Pancreas (tissue), 10 donors: ENCODE measurements around the gene APOA4. TPM values are rescaled to one million over a fixed set of nuclear protein-coding genes. Genes with fewer than 3 reads are reported as not detected.

Experiments
- ATAC-seq, 4 donors: fragments of 200-7000 bp; cut with Tn5 transposase; one replicate each; pipeline versions ENCODE4 v1.8.0 to v1.9.1; 2020; ENCODE audit warnings: mild to moderate bottlenecking in 4 of 4, moderate library complexity in 4 of 4
- DNase-seq, 6 donors: peaks; one replicate each; pipeline ENCODE4 v3.0.0-alpha.2; 2020
- FAIRE-seq: peaks from 2 replicates; lab custom pipeline; 2012; peaks lifted over from hg19 to GRCh38; lab: Jason Lieb, UNC
- H3K27ac ChIP-seq, 4 donors: fragments of 200-600 bp; sonication (generic); 1 replicate in 3 of 4; 2 replicates in 1 of 4; pipeline versions ENCODE4 v1.5.0 to v1.8.0; 2020
- H3K27me3 ChIP-seq, 4 donors: fragments of 200-600 bp; one replicate each; pipeline ENCODE4 v1.8.0; 2021
- H3K36me3 ChIP-seq, 3 donors: fragments of 200-600 bp; sonication (generic) in 1 of 3; one replicate each; pipeline versions ENCODE4 v1.5.0 to v1.8.0; 2020 to 2021
- H3K4me1 ChIP-seq, 3 donors: fragments of 200-600 bp; one replicate each; pipeline ENCODE4 v1.8.0; 2021
- H3K4me3 ChIP-seq, 4 donors: fragments of 200-600 bp; sonication (generic) in 2 of 4; one replicate each; pipeline versions ENCODE4 v1.5.0 to v1.8.0; 2020 to 2021
- H3K9me3 ChIP-seq, 4 donors: fragments of 200-600 bp; one replicate each; pipeline ENCODE4 v1.8.0; 2021
- WGBS, 2 donors: extraction: QIAGEN DNeasy Blood & Tissue Kit; methylation state at CpG; one replicate each; pipeline ENCODE4 v1.1.7; 2013; 5-methylcytosine and 5-hydroxymethylcytosine counted together
- intact Hi-C, 3 donors: fragments of 100-400 bp; cut with DNase I; formaldehyde crosslinking; loops; one replicate each; pipeline versions ENCODE4 v1.11.1 to v1.14.2; 2022
- polyA plus RNA-seq, 2 donors: library from polyadenylated mRNA; stranded (reverse); fragments of 200-250 nt; gene quantifications; one replicate each; pipeline ENCODE4 v1.2.3, GENCODE V29; 2013
- total RNA-seq, 6 donors: library from RNA; stranded (reverse); fragmentation: NEBNext Ultra II Directional in 4 of 6; extraction: Animal tissue kit (Norgen Biotek cat#: 25700) in 4 of 6; gene quantifications; one replicate each; pipeline versions ENCODE4 v1.2.1 to v1.2.4, GENCODE V29; 2021 to 2023
- TF ChIP-seq, protein P1 (sequence below), 4 donors: fragments of 200-600 bp; sonication (generic) in 3 of 4; IDR thresholded peaks; one replicate each; pipeline versions ENCODE4 v1.5.0 to v1.8.0; 2021; ENCODE audit warnings: antibody characterized with exemption in 4 of 4
- donor health status: healthy with polysubstance abuse.
- donor health status: DM: no; HTN: no; CAD: no; lungs with moderate emphysema.
- donor health status: DM: no; HTN: no; CAD: no.
- donor health status: control.
- donor health status: control.
- donor health status: Bipolar disorder and iron deficiency.
- donor health status: DM: yes; HTN: yes; CAD: no.
- donor health status: DM: no; HTN: no; CAD: no.
- donor health status: DM: no; HTN: no; CAD: no.
- donor health status: DM: yes; HTN: yes; CAD: no.

APOA4 gene
- total and polyA plus RNA-seq, 8 donors, result 0.33 TPM; not detected in 7

GRCh38 chr11:116868066-116868465 lies 45.0 kb upstream of the APOA4 start:
- no peak for ATAC-seq
- H3K4me3 ChIP-seq, result no peak overlapping the region

DNA sequence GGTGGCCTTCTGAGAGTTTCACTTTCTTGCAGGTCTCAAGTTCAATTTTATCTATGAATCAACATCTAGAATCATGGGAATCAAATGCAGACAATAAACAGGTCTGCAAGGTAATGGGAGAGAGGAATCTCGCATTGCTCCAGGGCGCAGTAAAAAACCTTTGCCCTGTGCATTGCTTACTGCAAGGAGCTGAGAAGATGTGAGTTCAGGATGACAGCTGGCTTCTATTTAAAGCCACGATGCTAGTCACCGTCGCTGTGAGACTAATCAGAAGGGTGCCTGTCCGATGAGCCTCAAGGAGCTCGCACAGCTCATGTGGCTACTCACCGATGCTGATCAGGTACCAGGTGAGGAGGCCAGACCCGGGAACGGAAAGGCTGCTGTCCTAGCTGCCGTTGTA lies 44.5 kb upstream of the APOA4 start:
- Histone ChIP-seq H3K36me3 (peaks cover 4 to 41% (median 14%) of the 10 kb centered on the region in 3 donors), H3K9me3 (no peaks in the 10 kb centered on the region), H3K4me3 (no peak overlapping the region), H3K27ac (no peak overlapping the region), H3K4me1 (no peaks in the 10 kb centered on the region), H3K27me3 (no peaks in the 10 kb centered on the region)
- DNase-seq, result no peak
- intact Hi-C loops, result loop anchor here in 1 of 3 donors (10.0 kb wide), 1 partner anchor 357 kb away; no protein-coding TSS in a partner anchor
- TF ChIP-seq, protein P1, sequence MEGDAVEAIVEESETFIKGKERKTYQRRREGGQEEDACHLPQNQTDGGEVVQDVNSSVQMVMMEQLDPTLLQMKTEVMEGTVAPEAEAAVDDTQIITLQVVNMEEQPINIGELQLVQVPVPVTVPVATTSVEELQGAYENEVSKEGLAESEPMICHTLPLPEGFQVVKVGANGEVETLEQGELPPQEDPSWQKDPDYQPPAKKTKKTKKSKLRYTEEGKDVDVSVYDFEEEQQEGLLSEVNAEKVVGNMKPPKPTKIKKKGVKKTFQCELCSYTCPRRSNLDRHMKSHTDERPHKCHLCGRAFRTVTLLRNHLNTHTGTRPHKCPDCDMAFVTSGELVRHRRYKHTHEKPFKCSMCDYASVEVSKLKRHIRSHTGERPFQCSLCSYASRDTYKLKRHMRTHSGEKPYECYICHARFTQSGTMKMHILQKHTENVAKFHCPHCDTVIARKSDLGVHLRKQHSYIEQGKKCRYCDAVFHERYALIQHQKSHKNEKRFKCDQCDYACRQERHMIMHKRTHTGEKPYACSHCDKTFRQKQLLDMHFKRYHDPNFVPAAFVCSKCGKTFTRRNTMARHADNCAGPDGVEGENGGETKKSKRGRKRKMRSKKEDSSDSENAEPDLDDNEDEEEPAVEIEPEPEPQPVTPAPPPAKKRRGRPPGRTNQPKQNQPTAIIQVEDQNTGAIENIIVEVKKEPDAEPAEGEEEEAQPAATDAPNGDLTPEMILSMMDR (IDR thresholded peaks at IDR 0.05), result no peak
- no peak for ATAC-seq
- 91 to 96% methylated on average over 11 of the region's 11 CpGs for WGBS, 2 donors
- FAIRE-seq, result no peak

More at GRCh38 chr11:116868066-116868465, 45.0 kb upstream of the APOA4 start:
- 86 to 90% methylated on average over 3 of the region's 3 CpGs for WGBS, 2 donors
- no peak for FAIRE-seq
- Histone ChIP-seq H3K27me3 (no peaks in the 10 kb centered on the region), H3K36me3 (peaks cover 4 to 45% (median 14%) of the 10 kb centered on the region in 3 donors), H3K27ac (no peak overlapping the region), H3K4me1 (no peaks in the 10 kb centered on the region), H3K9me3 (no peaks in the 10 kb centered on the region)
- no peak for DNase-seq
- intact Hi-C loops, result loop anchor here in 1 of 3 donors (10.0 kb wide), 1 partner anchor 357 kb away; no protein-coding TSS in a partner anchor
- TF ChIP-seq, protein P1 (IDR thresholded peaks at IDR 0.05), result no peak

DNA sequence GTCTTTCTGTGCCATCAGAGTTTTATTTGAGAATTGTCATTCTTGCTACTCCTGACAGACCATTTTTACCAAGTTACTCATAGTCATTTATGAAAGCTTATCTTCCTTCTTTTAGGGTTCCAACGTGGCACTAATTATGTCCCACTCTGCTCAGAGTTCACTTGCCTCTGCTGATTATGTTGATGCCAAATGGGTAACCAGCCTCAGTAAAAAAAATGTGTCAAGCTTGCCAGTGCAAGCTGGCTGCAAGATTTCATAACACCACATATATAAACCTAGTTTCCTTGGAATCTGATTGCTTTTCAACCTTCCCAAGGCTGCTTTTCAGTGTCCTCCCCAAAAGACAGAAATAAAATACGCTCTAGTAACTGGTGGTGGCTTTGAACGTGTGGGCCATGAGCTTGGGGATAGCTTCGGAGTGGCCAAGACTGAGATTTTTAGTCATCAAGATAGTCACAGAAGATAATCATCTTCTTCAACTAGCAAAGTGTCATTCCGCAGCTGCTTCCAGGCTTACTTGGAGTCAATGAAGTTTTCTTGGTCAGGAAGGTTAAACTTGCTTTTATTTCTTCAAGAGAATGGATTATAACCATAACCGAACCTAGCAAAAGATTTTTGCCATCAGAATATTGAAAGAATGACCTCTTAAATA lies 43.8 kb upstream of the APOA4 start:
- H3K27ac ChIP-seq, result no peak overlapping the region
- H3K4me3 ChIP-seq, result no peak overlapping the region
- ATAC-seq (no peak), DNase-seq (no peak), FAIRE-seq (no peak)
- no peaks in the 10 kb centered on the region for H3K27me3 ChIP-seq
- no peaks in the 10 kb centered on the region for H3K9me3 ChIP-seq
- WGBS, 2 donors, result 89 to 90% methylated on average over 6 of the region's 6 CpGs
- no peaks in the 10 kb centered on the region for H3K4me1 ChIP-seq
- intact Hi-C loops, result loop anchor here in 1 of 3 donors (10.0 kb wide), 1 partner anchor 358 kb away; no protein-coding TSS in a partner anchor
- H3K36me3 ChIP-seq, result peaks cover 4 to 41% (median 14%) of the 10 kb centered on the region in 3 donors
- TF ChIP-seq, protein P1 (IDR thresholded peaks at IDR 0.05), result no peak

DNA sequence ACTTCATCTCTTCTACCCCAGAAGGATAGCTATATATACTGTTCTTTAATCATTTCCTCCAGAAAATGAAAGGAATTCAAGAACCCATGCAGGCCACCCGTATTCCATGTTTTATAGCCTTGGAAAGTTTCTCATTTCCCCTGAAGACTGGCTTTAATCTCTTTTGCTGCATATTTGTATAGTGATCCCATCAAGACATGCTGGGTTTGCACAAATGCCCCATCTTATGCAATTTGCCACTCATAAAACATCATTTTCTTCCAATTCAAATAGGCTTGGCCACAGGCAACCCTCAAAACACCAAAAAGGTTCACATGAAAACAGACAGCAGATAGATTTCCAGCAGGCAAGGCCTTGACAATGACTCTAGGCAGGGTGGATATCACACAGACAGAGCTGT lies 42.6 kb upstream of the APOA4 start:
- Histone ChIP-seq H3K36me3 (peaks cover 4 to 51% (median 18%) of the 10 kb centered on the region in 3 donors), H3K27me3 (no peaks in the 10 kb centered on the region), H3K4me1 (no peaks in the 10 kb centered on the region), H3K9me3 (no peaks in the 10 kb centered on the region), H3K27ac (no peak overlapping the region), H3K4me3 (no peak overlapping the region)
- DNase-seq, result no peak
- no peak for FAIRE-seq
- TF ChIP-seq, protein P1 (IDR thresholded peaks at IDR 0.05), result no peak
- intact Hi-C loops, result loop anchor here in 1 of 3 donors (10.0 kb wide), 1 partner anchor 359 kb away; no protein-coding TSS in a partner anchor
- WGBS, 2 donors, result 69 to 85% methylated on average over 1 of the region's 1 CpG
- ATAC-seq, result no peak

- Histone ChIP-seq H3K9me3 (no peaks in the 10 kb centered on the region), H3K4me1 (no peaks in the 10 kb centered on the region), H3K27ac (no peak overlapping the region), H3K36me3 (peaks cover under 1 to 51% (median 18%) of the 10 kb centered on the region in 3 donors), H3K27me3 (no peaks in the 10 kb centered on the region), H3K4me3 (no peak overlapping the region)
- WGBS, 2 donors, result 92 to 93% methylated on average over 5 of the region's 5 CpGs
- FAIRE-seq, result no peak
- no peak for DNase-seq
- intact Hi-C loops, result loop anchor here in 1 of 3 donors (10.0 kb wide), 1 partner anchor 360 kb away; no protein-coding TSS in a partner anchor
- TF ChIP-seq, protein P1 (IDR thresholded peaks at IDR 0.05), result no peak
- ATAC-seq, result no peak
Measured at GRCh38 chr11:116864531-116864930, 41.4 kb upstream of the APOA4 start.
